Left renal cortex interstitium (tissue), 4 donors: Measurements from ENCODE around the gene ADAM30. TPM values are rescaled to one million over a fixed set of nuclear protein-coding genes. Genes with fewer than 3 reads are reported as not detected.
"Not testable (repeated sequence)": the region's sequence is repeated elsewhere in the genome, so short reads cannot be mapped to it uniquely, and the experiment has no call there.

Experiments
- DNase-seq, 4 donors: peaks; one replicate each; pipeline ENCODE4 v3.0.0-alpha.2; 2013; ENCODE audit warnings: low read depth in 4 of 4, low spot score in 2 of 4, missing footprints in 1 of 4
- polyA plus RNA-seq, 4 donors: library from polyadenylated mRNA; unstranded; fragments of 120-200 nt; gene quantifications; one replicate each; pipeline ENCODE4 v1.2.1, GENCODE V29; 2013; ENCODE audit not compliant: insufficient read length in 4 of 4

Gene ADAM30
- polyA plus RNA-seq, 4 donors, result not detected

DNA sequence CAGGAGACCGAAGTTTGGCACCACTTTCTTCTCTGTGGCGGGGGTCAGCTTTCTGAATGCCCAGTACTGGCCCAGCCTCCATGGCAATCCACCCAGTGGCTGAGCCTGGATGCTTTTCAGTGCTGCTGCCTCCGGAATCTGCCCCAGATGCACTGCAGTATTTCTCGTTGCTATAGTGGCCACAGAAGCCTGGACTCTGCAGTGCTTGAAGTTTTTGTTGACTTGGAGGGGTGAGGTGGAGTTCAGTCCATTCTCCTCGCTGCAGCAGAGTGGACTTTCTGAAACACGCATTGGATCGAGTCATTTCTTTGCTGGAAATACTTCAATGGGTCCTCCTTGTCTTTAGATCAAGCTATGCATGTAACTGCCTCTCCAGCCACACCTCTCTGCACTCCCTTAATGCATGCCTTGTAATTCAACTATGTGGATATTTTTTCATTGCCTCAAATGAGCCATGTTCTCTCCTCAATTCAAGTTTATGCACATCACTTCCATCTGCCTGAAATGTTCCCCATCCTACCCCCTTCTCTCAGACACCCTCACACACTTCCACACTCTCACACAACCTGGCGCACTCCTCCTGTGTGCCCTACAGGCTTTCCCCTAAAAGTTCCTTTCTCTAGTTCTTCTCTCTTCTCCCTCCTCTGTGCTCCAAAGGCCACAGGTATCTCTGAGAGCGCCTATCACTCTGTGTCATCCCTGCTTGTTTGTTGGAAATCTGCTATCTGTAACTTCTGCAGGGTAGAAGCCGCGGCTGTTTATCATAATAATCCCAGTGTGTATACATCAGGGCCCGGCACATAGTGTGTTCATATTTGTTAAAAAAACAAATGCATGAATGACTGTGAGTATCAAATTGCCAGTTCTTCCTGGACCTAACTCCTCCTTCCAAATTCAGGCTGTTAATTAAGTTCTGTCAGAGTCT lies 16.5 kb downstream of the ADAM30 start:
- no peak for DNase-seq

DNA sequence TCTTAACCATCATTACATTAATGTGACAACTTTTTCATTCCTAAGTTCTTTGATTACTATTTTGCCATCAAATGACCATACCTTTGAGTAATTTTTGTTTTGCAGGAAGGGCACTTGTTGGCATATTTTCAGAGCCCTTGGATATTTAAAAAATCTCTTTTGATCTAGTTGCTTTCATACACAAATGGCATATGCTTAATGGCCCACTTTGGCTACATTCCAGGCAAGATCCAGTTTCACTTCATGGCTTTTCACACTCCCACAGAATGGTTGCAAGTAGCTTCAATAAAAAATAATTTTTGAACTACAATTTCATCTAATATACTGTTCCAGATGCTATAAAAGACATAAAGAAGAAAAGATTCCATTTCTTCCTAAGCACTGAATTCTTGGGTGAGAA lies 18.1 kb downstream of the ADAM30 start:
- DNase-seq, result no peak

DNA sequence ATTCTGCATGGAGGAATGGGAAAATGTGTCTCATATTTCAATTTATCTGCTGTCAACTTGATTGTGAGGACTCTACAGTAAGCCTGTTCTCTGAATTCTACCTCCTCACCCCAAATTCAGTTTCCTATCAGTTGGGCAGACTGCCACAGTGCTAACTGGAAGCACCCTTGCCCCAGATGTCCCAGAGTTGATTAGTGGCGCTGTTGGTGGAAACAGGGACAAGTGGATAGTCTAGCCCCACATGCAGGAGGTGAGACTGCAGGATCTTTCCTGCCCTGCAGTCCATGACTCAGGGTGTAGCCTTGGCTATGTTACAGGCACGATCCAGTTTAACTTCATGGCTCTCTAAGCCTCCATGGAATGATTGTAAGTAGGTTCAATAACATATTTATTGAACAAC lies 22.1 kb downstream of the ADAM30 start:
- DNase-seq, result no peak

DNA sequence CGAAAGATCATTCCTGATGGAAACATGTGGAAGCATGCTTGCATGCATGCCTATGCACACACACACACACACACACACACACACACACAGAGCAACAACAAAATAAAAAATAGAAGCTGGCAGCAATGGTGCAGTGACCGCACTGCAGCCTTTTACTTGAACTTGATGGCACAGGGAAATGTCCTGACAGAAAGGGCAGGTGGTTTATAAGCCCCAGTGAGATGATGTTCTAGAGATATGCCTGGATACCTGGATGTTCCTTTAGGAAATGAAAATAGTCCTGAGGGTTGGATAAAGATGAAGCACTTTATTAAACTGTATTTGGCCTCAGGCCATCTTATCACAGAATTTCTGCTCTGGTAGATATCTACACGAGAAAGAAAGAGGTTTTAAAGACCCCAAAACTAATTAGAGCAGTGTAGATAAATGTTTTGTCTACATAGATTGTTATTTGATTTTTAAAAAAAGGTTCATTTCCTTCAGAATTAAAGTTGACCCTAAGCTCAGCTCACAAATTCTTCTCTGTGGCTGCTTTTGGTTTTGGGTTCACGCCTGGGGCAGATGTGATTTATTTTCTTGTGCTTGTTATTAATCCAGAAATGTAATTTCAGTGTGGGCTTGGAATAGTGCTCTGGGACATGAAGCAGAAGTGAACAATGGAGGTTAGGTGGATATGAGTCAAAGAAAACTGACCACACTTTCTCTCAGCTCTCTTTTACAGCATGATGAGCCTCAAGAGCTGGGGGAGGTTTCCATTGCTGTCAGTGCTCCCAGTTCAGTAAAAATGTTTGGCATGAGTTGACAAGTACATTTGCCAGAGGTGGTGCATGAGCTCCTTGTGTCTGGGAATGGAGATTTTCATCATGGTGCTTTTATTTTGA lies 22.9 kb downstream of the ADAM30 start:
- no peak for DNase-seq

DNA sequence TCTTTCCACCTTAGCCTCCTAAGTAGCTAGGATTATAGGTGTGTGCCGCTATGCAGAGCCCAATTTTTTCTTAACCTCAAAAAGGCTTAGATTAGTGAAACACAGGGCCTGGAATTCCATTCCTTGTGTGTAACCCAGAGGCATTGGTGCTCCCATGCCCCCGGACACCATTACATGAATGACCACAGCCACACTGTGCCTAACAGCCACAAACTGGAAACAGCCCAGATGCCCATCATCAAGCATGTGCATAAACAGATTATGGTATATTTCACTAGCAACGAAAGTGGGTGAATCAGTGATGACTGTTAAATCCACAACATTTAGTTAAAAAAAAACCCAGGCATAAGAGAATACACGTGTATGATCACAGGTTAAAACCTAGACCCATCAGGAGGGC lies 24.4 kb downstream of the ADAM30 start:
- DNase-seq, result no peak

DNA sequence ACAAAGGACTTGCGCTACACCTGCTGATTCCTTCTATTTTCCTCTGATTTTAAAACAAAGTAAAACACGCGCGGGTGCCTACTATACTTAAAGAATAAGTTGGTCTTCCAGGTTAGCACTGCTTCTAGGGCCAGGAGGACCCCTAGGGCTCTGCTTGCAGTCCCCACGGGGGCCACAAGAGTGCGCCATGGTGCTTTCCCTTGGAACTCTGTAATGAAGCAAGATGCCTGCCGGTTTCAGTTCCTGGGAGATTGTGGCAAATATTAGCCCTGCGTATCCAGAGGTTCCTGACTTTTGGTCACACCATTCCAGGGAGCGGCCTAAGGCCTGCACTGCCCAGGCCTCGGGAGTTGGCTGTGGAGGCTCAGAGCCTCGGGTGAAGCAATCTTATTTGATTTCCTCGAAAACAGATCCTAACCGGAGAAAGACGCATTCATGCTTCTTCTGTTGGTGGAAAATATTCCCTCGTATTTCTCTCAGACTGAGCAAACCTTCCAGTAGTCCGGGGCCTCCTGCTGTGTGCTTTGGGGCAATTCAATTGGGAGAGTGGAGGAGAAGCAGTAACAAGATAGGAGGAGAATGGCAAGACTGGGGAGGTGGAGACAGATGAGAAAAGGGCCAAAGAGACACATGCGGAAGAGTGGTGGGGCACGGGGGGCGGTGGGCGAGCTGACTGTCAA lies 25.3 kb downstream of the ADAM30 start:
- no peak for DNase-seq

DNA sequence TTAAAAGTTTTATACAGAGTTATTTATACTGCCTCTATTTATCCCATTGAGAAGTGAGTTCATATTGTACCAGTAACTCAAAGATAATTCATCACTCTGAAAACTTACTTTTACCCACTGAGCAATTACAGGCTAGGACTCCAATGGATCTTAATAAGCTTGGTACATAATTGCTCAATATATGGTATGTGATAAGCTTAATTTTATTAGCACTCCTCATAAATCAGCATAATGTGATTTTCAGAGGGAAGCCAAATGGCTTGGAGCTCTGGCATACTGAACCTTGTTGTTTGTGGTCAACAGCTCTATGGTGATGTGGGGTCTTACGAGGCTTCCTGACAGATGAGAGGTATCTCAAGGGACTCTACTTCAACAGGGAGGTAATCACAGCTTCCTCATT lies 26.3 kb downstream of the ADAM30 start:
- DNase-seq, result no peak

DNA sequence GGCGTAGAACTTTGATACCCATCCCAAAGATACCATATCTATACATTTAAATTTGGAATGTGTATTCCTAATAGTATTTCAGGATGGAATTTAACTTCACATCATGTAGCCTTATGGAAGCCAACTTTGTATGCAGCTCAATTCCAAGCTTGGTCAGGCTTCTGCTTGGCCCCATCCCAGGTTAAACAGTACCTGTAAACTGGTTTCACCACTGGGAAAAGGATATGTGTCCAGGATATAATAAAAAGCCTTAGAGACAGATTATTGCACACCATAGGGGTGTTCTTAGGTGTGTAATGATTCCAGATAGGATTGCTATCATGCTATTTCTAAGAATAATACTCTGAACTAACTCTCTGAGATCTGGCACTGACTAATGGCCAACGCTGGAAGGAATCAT lies 28.1 kb downstream of the ADAM30 start:
- DNase-seq, result no peak

DNA sequence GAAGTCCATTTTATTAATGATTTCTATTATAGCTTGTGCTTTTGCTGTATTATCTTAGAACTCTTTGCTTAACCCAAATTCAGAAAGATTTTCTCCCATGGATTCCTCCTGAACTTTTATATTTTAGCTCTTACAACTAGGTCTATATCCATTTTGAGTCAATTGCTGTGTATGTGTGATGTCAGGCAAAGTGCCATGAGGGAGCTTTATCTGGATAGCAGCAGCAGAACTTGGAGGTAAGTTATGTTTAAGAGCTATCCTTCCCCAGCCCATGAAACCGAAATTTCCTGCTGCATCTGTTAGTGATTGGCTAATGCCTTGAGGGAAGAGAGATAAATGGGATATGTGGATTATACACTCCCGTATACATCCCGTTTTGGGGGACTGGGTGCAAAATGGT lies 29.9 kb downstream of the ADAM30 start:
- no peak for DNase-seq

DNA sequence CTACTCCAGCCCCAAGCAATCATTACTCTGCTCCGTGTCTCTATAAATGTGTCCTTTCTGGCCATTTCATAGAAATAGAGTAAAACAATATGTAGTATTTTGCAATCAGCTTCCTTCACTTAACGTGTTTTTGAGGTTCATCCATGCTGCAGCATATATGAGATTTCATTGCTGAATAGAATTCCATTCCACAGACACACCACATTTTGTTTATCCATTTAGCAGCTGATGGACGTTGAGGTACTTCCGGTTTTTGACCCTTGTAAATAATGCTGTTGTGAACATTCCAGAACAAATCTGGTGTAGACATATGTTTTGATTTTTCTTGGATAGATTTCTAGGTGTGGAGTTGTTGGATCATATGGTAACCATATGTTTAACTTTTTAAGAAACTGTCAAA lies 30.7 kb downstream of the ADAM30 start:
- no peak for DNase-seq

DNA sequence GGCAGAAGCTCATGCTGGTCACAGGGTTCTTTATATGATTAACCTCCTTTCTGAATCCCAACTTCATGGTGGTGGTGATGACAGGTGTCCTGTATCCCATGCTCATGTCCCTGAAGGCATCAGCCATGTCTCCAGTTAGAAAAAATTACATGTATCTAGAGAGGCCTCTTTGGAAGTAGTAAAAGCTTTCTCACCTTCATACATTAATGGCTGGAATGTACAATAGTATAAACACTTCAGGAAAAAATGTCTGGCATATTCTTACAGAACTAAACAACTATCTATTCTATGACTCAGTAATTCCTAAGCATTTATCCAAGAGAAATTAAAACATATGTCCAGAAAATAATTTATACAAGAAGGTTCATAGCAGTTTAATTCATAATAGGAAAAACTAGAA lies 34.0 kb downstream of the ADAM30 start:
- DNase-seq, result no peak

DNA sequence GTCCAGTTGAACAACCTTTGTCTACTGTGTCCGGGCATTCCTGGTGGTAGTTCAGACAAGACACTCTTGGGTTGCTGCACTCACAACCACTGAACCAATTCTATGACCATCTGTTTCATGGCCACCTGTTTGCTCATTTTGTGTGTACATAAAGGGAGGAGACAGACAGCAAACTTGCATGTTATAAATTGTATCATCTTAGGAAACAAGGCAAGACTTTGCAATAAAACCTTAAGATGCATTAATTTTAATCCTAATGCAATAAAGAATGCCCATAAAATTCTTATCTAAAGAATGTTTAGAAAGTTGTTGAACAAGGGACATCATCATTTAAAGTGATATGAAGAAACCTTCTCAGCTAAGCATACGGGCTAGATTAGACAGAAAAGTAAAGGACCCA lies 34.8 kb downstream of the ADAM30 start:
- no peak for DNase-seq

DNA sequence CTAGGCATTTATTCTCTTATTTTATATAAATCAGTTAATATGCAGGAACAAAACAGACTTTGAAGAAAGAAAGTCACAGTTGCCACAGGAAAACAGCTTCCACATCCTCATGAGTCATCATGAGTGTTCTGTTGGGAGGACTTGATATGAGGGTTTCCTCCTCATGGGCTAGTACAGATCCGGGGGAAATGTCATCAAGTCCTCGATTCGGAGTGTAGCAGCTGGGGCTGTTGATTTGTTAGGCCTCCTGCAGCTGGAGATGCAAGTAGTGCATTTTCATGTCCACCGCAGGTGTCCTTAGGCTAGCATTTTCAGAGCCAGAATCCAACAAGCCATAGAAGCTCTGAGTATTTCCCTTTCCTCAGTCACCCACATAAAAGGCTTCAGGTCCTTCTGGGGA lies 36.7 kb downstream of the ADAM30 start:
- no peak for DNase-seq

DNA sequence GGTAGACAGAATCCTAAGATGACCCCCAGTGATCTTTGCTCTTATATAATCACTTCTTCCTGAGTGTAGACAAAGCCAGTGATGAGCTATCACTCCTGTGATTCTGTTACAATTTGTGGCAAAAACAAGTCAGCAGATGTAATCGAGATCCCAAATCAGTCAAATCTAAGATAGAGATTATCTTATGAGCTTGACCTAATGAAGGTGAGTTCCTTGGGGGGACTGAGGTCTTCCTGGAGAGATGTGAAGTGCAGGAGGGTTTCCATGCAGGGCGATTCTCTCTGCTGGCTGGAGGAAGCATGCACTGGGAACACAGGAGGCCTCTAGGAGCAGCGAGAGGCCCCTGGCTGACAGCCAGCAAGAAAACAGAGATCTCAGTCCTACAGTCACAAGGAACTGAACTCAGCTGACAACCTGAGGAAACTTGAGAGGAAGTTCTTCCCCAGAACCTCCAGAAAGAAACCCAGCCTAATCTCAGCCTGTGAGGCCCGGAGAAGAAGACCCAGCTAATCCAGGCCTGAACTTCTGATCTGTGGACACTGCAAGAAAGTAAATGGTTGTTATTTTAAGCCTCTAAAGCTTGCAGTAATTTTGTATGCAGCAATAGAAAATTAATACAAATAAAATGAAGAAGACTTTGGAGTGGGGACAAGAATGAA lies 37.6 kb downstream of the ADAM30 start:
- DNase-seq, result not testable (repeated sequence)

DNA sequence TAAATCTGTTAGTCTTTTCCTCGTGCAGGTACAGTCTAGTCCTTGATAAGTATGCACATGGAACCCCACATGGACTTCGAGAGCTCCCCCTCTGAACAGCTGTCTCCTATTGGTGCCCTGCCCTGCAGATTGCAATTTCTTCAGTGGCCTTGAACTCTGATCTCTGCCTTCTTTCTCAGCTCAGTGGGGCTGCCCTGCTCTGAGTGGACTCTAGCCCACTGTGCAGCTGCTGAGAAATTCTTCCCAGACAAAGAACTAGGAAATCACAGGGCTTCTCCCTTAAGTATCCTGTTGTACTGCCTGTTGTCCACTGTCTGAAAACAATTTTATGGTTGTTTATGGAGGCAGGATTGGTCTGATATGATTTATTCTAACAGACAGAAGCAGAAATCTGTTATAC lies 38.2 kb downstream of the ADAM30 start:
- no peak for DNase-seq

DNA sequence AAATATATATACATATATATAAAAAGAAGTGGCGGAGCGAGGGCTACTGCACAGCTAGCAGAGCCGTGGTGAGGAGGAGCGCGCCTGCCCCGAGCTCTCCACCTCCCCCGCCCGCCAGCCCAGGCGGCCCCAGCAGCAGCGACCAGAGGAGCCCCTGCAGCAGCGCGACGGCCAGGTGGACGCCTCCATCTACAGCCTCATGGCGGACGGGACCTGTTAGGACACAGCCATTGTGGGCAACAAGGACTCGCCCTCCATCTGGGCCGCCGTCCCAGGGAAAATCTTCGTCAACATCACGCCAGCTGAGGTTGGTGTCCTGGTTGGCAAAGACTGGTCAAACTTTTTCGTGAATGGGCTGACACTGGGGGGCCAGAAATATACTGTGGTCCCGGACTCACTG lies 43.2 kb downstream of the ADAM30 start:
- DNase-seq, result no peak

DNA sequence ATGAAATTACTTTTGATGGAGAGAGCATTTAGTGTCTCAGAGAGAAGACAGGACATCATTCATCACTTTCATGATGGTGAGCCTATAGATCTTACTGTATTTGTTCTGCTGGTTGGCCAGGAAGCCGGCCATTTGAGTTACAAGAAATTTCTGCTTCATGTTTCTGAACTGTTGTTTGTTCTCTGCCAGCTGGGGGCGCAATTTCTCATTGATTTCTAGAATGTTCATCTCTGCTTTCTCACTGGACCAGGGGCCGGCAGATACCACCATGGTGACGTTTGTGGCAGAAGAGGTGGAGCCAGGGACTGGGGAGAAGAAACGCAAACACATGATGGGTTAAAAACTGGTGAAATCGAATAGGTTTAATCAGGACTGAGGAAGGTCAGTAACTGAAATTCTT lies 52.1 kb downstream of the ADAM30 start:
- DNase-seq, result not testable (repeated sequence)
